Measurements from ENCODE around the gene ERC1.
"Not testable (repeated sequence)": the region's sequence is repeated elsewhere in the genome, so short reads cannot be mapped to it uniquely, and the experiment has no call there.

The ERC1 gene

GRCh38 chr12:1206118-1206734 is 215.2 kb downstream of the ERC1 start:
- Mint-ChIP-seq H3K36me3 (ENCODE audit: low read depth) (no peaks in the 10 kb centered on the region), H3K9me3 (no peaks in the 10 kb centered on the region), H3K27ac (no peak overlapping the region), H3K4me1 (ENCODE audit: low read depth) (peaks cover 10% of the 10 kb centered on the region), H3K27me3 (ENCODE audit: low read depth) (no peaks in the 10 kb centered on the region), H3K4me3 (no peak overlapping the region)

GRCh38 chr12:1207276-1207675 is 216.3 kb downstream of the ERC1 start:
- H3K9me3 Mint-ChIP-seq, result no peaks in the 10 kb centered on the region
- no peak overlapping the region for H3K27ac Mint-ChIP-seq
- H3K4me1 Mint-ChIP-seq (ENCODE audit: low read depth), result peaks cover 8% of the 10 kb centered on the region
- no peak overlapping the region for H3K4me3 Mint-ChIP-seq
- no peaks in the 10 kb centered on the region for H3K27me3 Mint-ChIP-seq (ENCODE audit: low read depth)
- H3K36me3 Mint-ChIP-seq (ENCODE audit: low read depth), result no peaks in the 10 kb centered on the region

- H3K27me3 Mint-ChIP-seq (ENCODE audit: low read depth); H3K9me3 Mint-ChIP-seq; H3K36me3 Mint-ChIP-seq (ENCODE audit: low read depth); H3K4me3 Mint-ChIP-seq; H3K27ac Mint-ChIP-seq: not testable (repeated sequence)
- peaks cover 11% of the 10 kb centered on the region for H3K4me1 Mint-ChIP-seq (ENCODE audit: low read depth)
Measured at GRCh38 chr12:1208719-1209118, 217.7 kb downstream of the ERC1 start.

- Mint-ChIP-seq H3K36me3 (ENCODE audit: low read depth) (no peaks in the 10 kb centered on the region), H3K27me3 (ENCODE audit: low read depth) (no peaks in the 10 kb centered on the region), H3K9me3 (no peaks in the 10 kb centered on the region), H3K27ac (no peak overlapping the region), H3K4me1 (ENCODE audit: low read depth) (peaks cover 11% of the 10 kb centered on the region), H3K4me3 (no peak overlapping the region)
Measured at GRCh38 chr12:1212526-1212925, 221.5 kb downstream of the ERC1 start.

- H3K4me3 Mint-ChIP-seq, result no peak overlapping the region
- no peaks in the 10 kb centered on the region for H3K9me3 Mint-ChIP-seq
- peaks cover 11% of the 10 kb centered on the region for H3K4me1 Mint-ChIP-seq (ENCODE audit: low read depth)
- H3K36me3 Mint-ChIP-seq (ENCODE audit: low read depth), result no peaks in the 10 kb centered on the region
- no peaks in the 10 kb centered on the region for H3K27me3 Mint-ChIP-seq (ENCODE audit: low read depth)
- H3K27ac Mint-ChIP-seq, result no peak overlapping the region
Measured at GRCh38 chr12:1213205-1213604, 222.2 kb downstream of the ERC1 start.

GRCh38 chr12:1213618-1214205 is 222.7 kb downstream of the ERC1 start:
- H3K27ac Mint-ChIP-seq, result no peak overlapping the region
- no peaks in the 10 kb centered on the region for H3K36me3 Mint-ChIP-seq (ENCODE audit: low read depth)
- H3K9me3 Mint-ChIP-seq, result no peaks in the 10 kb centered on the region
- H3K27me3 Mint-ChIP-seq (ENCODE audit: low read depth), result no peaks in the 10 kb centered on the region
- no peak overlapping the region for H3K4me3 Mint-ChIP-seq
- H3K4me1 Mint-ChIP-seq (ENCODE audit: low read depth), result peaks cover 11% of the 10 kb centered on the region

GRCh38 chr12:1216560-1216959 is 225.5 kb downstream of the ERC1 start:
- no peak overlapping the region for H3K27ac Mint-ChIP-seq
- H3K4me1 Mint-ChIP-seq (ENCODE audit: low read depth), result peaks cover 9% of the 10 kb centered on the region
- H3K27me3 Mint-ChIP-seq (ENCODE audit: low read depth), result no peaks in the 10 kb centered on the region
- H3K4me3 Mint-ChIP-seq, result no peak overlapping the region
- H3K36me3 Mint-ChIP-seq (ENCODE audit: low read depth), result no peaks in the 10 kb centered on the region
- no peaks in the 10 kb centered on the region for H3K9me3 Mint-ChIP-seq

GRCh38 chr12:1217191-1217949 is 226.3 kb downstream of the ERC1 start:
- Mint-ChIP-seq H3K9me3 (no peaks in the 10 kb centered on the region), H3K27me3 (ENCODE audit: low read depth) (no peaks in the 10 kb centered on the region), H3K4me3 (no peak overlapping the region), H3K4me1 (ENCODE audit: low read depth) (peaks cover 4% of the 10 kb centered on the region), H3K27ac (no peak overlapping the region), H3K36me3 (ENCODE audit: low read depth) (no peaks in the 10 kb centered on the region)

GRCh38 chr12:1218369-1218768 is 227.3 kb downstream of the ERC1 start:
- H3K4me3 Mint-ChIP-seq, result no peak overlapping the region
- H3K4me1 Mint-ChIP-seq (ENCODE audit: low read depth), result no peaks in the 10 kb centered on the region
- no peak overlapping the region for H3K27ac Mint-ChIP-seq
- H3K27me3 Mint-ChIP-seq (ENCODE audit: low read depth), result no peaks in the 10 kb centered on the region
- no peaks in the 10 kb centered on the region for H3K9me3 Mint-ChIP-seq
- no peaks in the 10 kb centered on the region for H3K36me3 Mint-ChIP-seq (ENCODE audit: low read depth)

GRCh38 chr12:1220127-1221092 is 229.4 kb downstream of the ERC1 start:
- Mint-ChIP-seq H3K36me3 (ENCODE audit: low read depth) (no peaks in the 10 kb centered on the region), H3K4me3 (no peak overlapping the region), H3K27ac (no peak overlapping the region), H3K27me3 (ENCODE audit: low read depth) (no peaks in the 10 kb centered on the region), H3K4me1 (ENCODE audit: low read depth) (no peaks in the 10 kb centered on the region), H3K9me3 (no peaks in the 10 kb centered on the region)

GRCh38 chr12:1222858-1223639 is 232.0 kb downstream of the ERC1 start:
- Mint-ChIP-seq H3K4me1 (ENCODE audit: low read depth) (peaks cover 4% of the 10 kb centered on the region), H3K27ac (no peak overlapping the region), H3K4me3 (no peak overlapping the region), H3K27me3 (ENCODE audit: low read depth) (no peaks in the 10 kb centered on the region), H3K9me3 (no peaks in the 10 kb centered on the region), H3K36me3 (ENCODE audit: low read depth) (no peaks in the 10 kb centered on the region)

- Mint-ChIP-seq H3K4me3 (no peak overlapping the region), H3K4me1 (ENCODE audit: low read depth) (peaks cover 4% of the 10 kb centered on the region), H3K9me3 (no peaks in the 10 kb centered on the region), H3K36me3 (ENCODE audit: low read depth) (peaks cover 4% of the 10 kb centered on the region), H3K27me3 (ENCODE audit: low read depth) (no peaks in the 10 kb centered on the region), H3K27ac (no peak overlapping the region)
Measured at GRCh38 chr12:1226951-1227350, 235.9 kb downstream of the ERC1 start.

GRCh38 chr12:1234073-1234472 is 243.1 kb downstream of the ERC1 start:
- peaks cover 5% of the 10 kb centered on the region for H3K36me3 Mint-ChIP-seq (ENCODE audit: low read depth)
- H3K27me3 Mint-ChIP-seq (ENCODE audit: low read depth), result no peaks in the 10 kb centered on the region
- H3K4me1 Mint-ChIP-seq (ENCODE audit: low read depth), result no peaks in the 10 kb centered on the region
- H3K4me3 Mint-ChIP-seq, result no peak overlapping the region
- no peak overlapping the region for H3K27ac Mint-ChIP-seq
- no peaks in the 10 kb centered on the region for H3K9me3 Mint-ChIP-seq

GRCh38 chr12:1246637-1247036 is 255.6 kb downstream of the ERC1 start:
- no peaks in the 10 kb centered on the region for H3K9me3 Mint-ChIP-seq
- H3K4me1 Mint-ChIP-seq (ENCODE audit: low read depth), result no peaks in the 10 kb centered on the region
- no peaks in the 10 kb centered on the region for H3K36me3 Mint-ChIP-seq (ENCODE audit: low read depth)
- no peaks in the 10 kb centered on the region for H3K27me3 Mint-ChIP-seq (ENCODE audit: low read depth)
- H3K27ac Mint-ChIP-seq, result no peak overlapping the region
- no peak overlapping the region for H3K4me3 Mint-ChIP-seq

Data from T-helper 1 cell treated with Interleukin-12 subunit alpha and Interleukin-12 subunit beta and Interleukin-4 antibody, amounts not matched to agents 30 μg/mL and 1 μg/mL, for 36 hours (primary cell).